ENCODE measurements around the gene FAM83C. TPM values are rescaled to one million over a fixed set of nuclear protein-coding genes. Genes with fewer than 3 reads are reported as not detected.

Gene FAM83C
- total RNA-seq, 2 experiments from 2014 or later: not detected

GRCh38 chr20:35302421-35303335, 10.5 kb upstream of the FAM83C start:
- no peaks in the 10 kb centered on the region for H3K9me3 Mint-ChIP-seq
- no peaks in the 10 kb centered on the region for H3K36me3 Mint-ChIP-seq (ENCODE audit: low read depth)
- H3K27ac Mint-ChIP-seq: no peak overlapping the region
- H3K4me1 Mint-ChIP-seq: peaks cover 47% of the 10 kb centered on the region
- DNase-seq: no peak
- CTCF ChIA-PET: interaction anchor here (0.7 to 7.1 kb wide), 16 partner anchors 10 to 188 kb away, joined by 3 to 95 read pairs (median 4); partner anchors contain the start of genes EIF6, FAM83C and GDF5
- H3K27me3 Mint-ChIP-seq: no peaks in the 10 kb centered on the region
- POLR2A ChIA-PET: interaction anchor here (0.8 to 4.8 kb wide), 5 partner anchors 18 to 152 kb away, joined by 3 to 28 read pairs (median 7); partner anchors contain the start of genes CEP250, EIF6 and MMP24OS
- no peak overlapping the region for H3K4me3 Mint-ChIP-seq

GRCh38 chr20:35301426-35301825, 9.2 kb upstream of the FAM83C start:
- Mint-ChIP-seq H3K4me3 (no peak overlapping the region), H3K27me3 (no peaks in the 10 kb centered on the region), H3K27ac (no peak overlapping the region), H3K4me1 (peaks cover 36% of the 10 kb centered on the region), H3K36me3 (ENCODE audit: low read depth) (no peaks in the 10 kb centered on the region), H3K9me3 (no peaks in the 10 kb centered on the region)
- CTCF ChIA-PET: interaction anchor here (0.5 to 7.1 kb wide), 5 partner anchors 9 to 138 kb away, joined by 4 to 95 read pairs (median 5); partner anchors contain the start of gene GDF5
- DNase-seq: no peak
- POLR2A ChIA-PET: interaction anchor here (0.8 to 4.8 kb wide), 2 partner anchors 17 to 41 kb away, joined by 3 to 28 read pairs; partner anchors contain the start of gene EIF6

GRCh38 chr20:35300469-35301262, 8.4 kb upstream of the FAM83C start:
- Mint-ChIP-seq H3K4me1 (peaks cover 29% of the 10 kb centered on the region), H3K27ac (no peak overlapping the region), H3K9me3 (no peaks in the 10 kb centered on the region), H3K36me3 (ENCODE audit: low read depth) (no peaks in the 10 kb centered on the region), H3K4me3 (no peak overlapping the region), H3K27me3 (peaks cover under 1% of the 10 kb centered on the region)
- POLR2A ChIA-PET: interaction anchor here (1.0 kb wide), 1 partner anchor 16 kb away, joined by 3 read pairs; the partner anchor contains the start of gene EIF6
- CTCF ChIA-PET: interaction anchor here (0.9 to 1.5 kb wide), 3 partner anchors 10 to 131 kb away, joined by 3 to 5 read pairs (median 5); no protein-coding TSS in a partner anchor
- no peak for DNase-seq

- H3K27ac Mint-ChIP-seq: no peak overlapping the region
- DNase-seq: no peak
- H3K36me3 Mint-ChIP-seq (ENCODE audit: low read depth): no peaks in the 10 kb centered on the region
- ChIA-PET POLR2A (interaction anchor here (1.0 to 1.1 kb wide), 2 partner anchors 15 to 17 kb away, joined by 3 read pairs; partner anchors contain the start of gene EIF6), CTCF (interaction anchor here (0.9 kb wide), 1 partner anchor 31 kb away, joined by 3 read pairs; no protein-coding TSS in a partner anchor)
- H3K4me1 Mint-ChIP-seq: peaks cover 20% of the 10 kb centered on the region
- no peak overlapping the region for H3K4me3 Mint-ChIP-seq
- H3K27me3 Mint-ChIP-seq: peaks cover 2% of the 10 kb centered on the region
- H3K9me3 Mint-ChIP-seq: no peaks in the 10 kb centered on the region
Measured at GRCh38 chr20:35299780-35300179, 7.6 kb upstream of the FAM83C start.

- peaks cover 6% of the 10 kb centered on the region for H3K27me3 Mint-ChIP-seq
- no peak for DNase-seq
- H3K36me3 Mint-ChIP-seq (ENCODE audit: low read depth): no peaks in the 10 kb centered on the region
- H3K27ac Mint-ChIP-seq: no peak overlapping the region
- peaks cover 6% of the 10 kb centered on the region for H3K4me1 Mint-ChIP-seq
- no peak overlapping the region for H3K4me3 Mint-ChIP-seq
- ChIA-PET CTCF (interaction anchor here (0.8 kb wide), 1 partner anchor 31 kb away, joined by 3 read pairs; no protein-coding TSS in a partner anchor), POLR2A (interaction anchor here (1.0 kb wide), 1 partner anchor 13 kb away, joined by 3 read pairs; no protein-coding TSS in a partner anchor)
- no peaks in the 10 kb centered on the region for H3K9me3 Mint-ChIP-seq
Measured at GRCh38 chr20:35298264-35298663, 6.0 kb upstream of the FAM83C start.

- Mint-ChIP-seq H3K9me3 (no peaks in the 10 kb centered on the region), H3K4me3 (no peak overlapping the region), H3K4me1 (peaks cover 4% of the 10 kb centered on the region), H3K27me3 (peaks cover 6% of the 10 kb centered on the region), H3K27ac (no peak overlapping the region), H3K36me3 (ENCODE audit: low read depth) (no peaks in the 10 kb centered on the region)
- DNase-seq: no peak
- POLR2A ChIA-PET: interaction anchor here (1.0 to 2.2 kb wide), 2 partner anchors 13 to 47 kb away, joined by 3 to 7 read pairs; partner anchors contain the start of gene EIF6
- CTCF ChIA-PET: interaction anchor here (1.0 kb wide), 1 partner anchor 149 kb away, joined by 4 read pairs; no protein-coding TSS in a partner anchor
Measured at GRCh38 chr20:35297740-35298139, 5.5 kb upstream of the FAM83C start.

- POLR2A ChIA-PET: interaction anchor here (1.0 to 2.2 kb wide), 2 partner anchors 13 to 46 kb away, joined by 3 to 7 read pairs; partner anchors contain the start of gene EIF6
Measured at GRCh38 chr20:35297155-35297554, 4.9 kb upstream of the FAM83C start.

GRCh38 chr20:35296101-35296554, 3.9 kb upstream of the FAM83C start:
- no peaks in the 10 kb centered on the region for H3K9me3 Mint-ChIP-seq
- no peak for DNase-seq
- POLR2A ChIA-PET: interaction anchor here (0.8 to 2.2 kb wide), 2 partner anchors 12 to 18 kb away, joined by 3 to 7 read pairs; partner anchors contain the start of genes EIF6 and MMP24OS
- H3K27ac Mint-ChIP-seq: no peak overlapping the region
- H3K4me1 Mint-ChIP-seq: no peaks in the 10 kb centered on the region
- H3K36me3 Mint-ChIP-seq (ENCODE audit: low read depth): no peaks in the 10 kb centered on the region
- CTCF ChIA-PET: no interaction called here
- H3K4me3 Mint-ChIP-seq: no peak overlapping the region
- peaks cover 6% of the 10 kb centered on the region for H3K27me3 Mint-ChIP-seq

More at GRCh38 chr20:35297155-35297554, 4.9 kb upstream of the FAM83C start:
- Mint-ChIP-seq H3K4me1 (no peaks in the 10 kb centered on the region), H3K9me3 (no peaks in the 10 kb centered on the region), H3K27me3 (peaks cover 6% of the 10 kb centered on the region), H3K27ac (no peak overlapping the region), H3K4me3 (no peak overlapping the region), H3K36me3 (ENCODE audit: low read depth) (no peaks in the 10 kb centered on the region)
- no peak for DNase-seq
- CTCF ChIA-PET: interaction anchor here (1.0 kb wide), 1 partner anchor 150 kb away, joined by 4 read pairs; no protein-coding TSS in a partner anchor

GRCh38 chr20:35295674-35296073, 3.4 kb upstream of the FAM83C start:
- no peaks in the 10 kb centered on the region for H3K4me1 Mint-ChIP-seq
- ChIA-PET CTCF (interaction anchor here (1.8 kb wide), 1 partner anchor 8 kb away, joined by 4 read pairs; no protein-coding TSS in a partner anchor), POLR2A (interaction anchor here (0.8 to 2.2 kb wide), 2 partner anchors 11 to 18 kb away, joined by 3 to 7 read pairs; partner anchors contain the start of genes EIF6 and MMP24OS)
- no peak overlapping the region for H3K27ac Mint-ChIP-seq
- DNase-seq: no peak
- no peaks in the 10 kb centered on the region for H3K9me3 Mint-ChIP-seq
- H3K27me3 Mint-ChIP-seq: peaks cover 6% of the 10 kb centered on the region
- H3K36me3 Mint-ChIP-seq (ENCODE audit: low read depth): no peaks in the 10 kb centered on the region
- no peak overlapping the region for H3K4me3 Mint-ChIP-seq

GRCh38 chr20:35295058-35295457, 2.8 kb upstream of the FAM83C start:
- Mint-ChIP-seq H3K27ac (no peak overlapping the region), H3K4me3 (no peak overlapping the region), H3K4me1 (no peaks in the 10 kb centered on the region), H3K27me3 (peaks cover 6% of the 10 kb centered on the region), H3K9me3 (no peaks in the 10 kb centered on the region), H3K36me3 (ENCODE audit: low read depth) (no peaks in the 10 kb centered on the region)
- POLR2A ChIA-PET: no interaction called here
- DNase-seq: no peak
- CTCF ChIA-PET: interaction anchor here (1.8 kb wide), 1 partner anchor 9 kb away, joined by 4 read pairs; no protein-coding TSS in a partner anchor

GRCh38 chr20:35294293-35294685, 2.1 kb upstream of the FAM83C start:
- no peak overlapping the region for H3K27ac Mint-ChIP-seq
- H3K4me3 Mint-ChIP-seq: no peak overlapping the region
- H3K27me3 Mint-ChIP-seq: peaks cover 9% of the 10 kb centered on the region
- H3K4me1 Mint-ChIP-seq: no peaks in the 10 kb centered on the region
- no peak for DNase-seq
- no peaks in the 10 kb centered on the region for H3K9me3 Mint-ChIP-seq
- H3K36me3 Mint-ChIP-seq (ENCODE audit: low read depth): no peaks in the 10 kb centered on the region
- CTCF ChIA-PET: interaction anchor here (1.8 kb wide), 1 partner anchor 10 kb away, joined by 4 read pairs; no protein-coding TSS in a partner anchor
- POLR2A ChIA-PET: no interaction called here
